Keratinocyte (primary cell): ENCODE data around the gene SLC40A1. TPM values are rescaled to one million over a fixed set of nuclear protein-coding genes. Genes with fewer than 3 reads are reported as not detected.

Experiments used
- DNase-seq: peaks from one replicate; pipeline ENCODE4 v3.0.0-alpha.2; 2011; ENCODE audit warnings: low read depth, missing footprints, low spot score
- FAIRE-seq: peaks from 2 replicates; lab custom pipeline; 2011; peaks lifted over from hg19 to GRCh38; lab: Jason Lieb, UNC
- H2AFZ ChIP-seq: 2 replicates; pipeline ENCODE4 v1.6.0; 2012; ENCODE audit warnings: low read length, control low read depth, inconsistent platforms; ENCODE audit not compliant: control insufficient read depth
- H3K27ac ChIP-seq: 2 replicates; pipeline ENCODE4 v1.5.1; 2011; ENCODE audit warnings: low read length; ENCODE audit not compliant: control insufficient read depth, insufficient read depth
- H3K27me3 ChIP-seq: 3 replicates; pipeline ENCODE4 v1.6.0; 2011; ENCODE audit warnings: low read length; ENCODE audit not compliant: control insufficient read depth, insufficient read depth; ENCODE audit errors: extremely low read depth
- H3K36me3 ChIP-seq, 2 experiments: 2 replicates in 1 of 2; 3 replicates in 1 of 2; pipeline ENCODE4 v1.5.1; 2011; ENCODE audit warnings: low read length in 2 of 2, mild to moderate bottlenecking in 1 of 2; ENCODE audit not compliant: control insufficient read depth in 2 of 2, insufficient read depth in 2 of 2; ENCODE audit errors: extremely low read depth in 1 of 2
- H3K4me1 ChIP-seq: 3 replicates; pipeline ENCODE4 v1.5.1; 2011; ENCODE audit warnings: low read length; ENCODE audit not compliant: control insufficient read depth, insufficient read depth; ENCODE audit errors: extremely low read depth
- H3K4me2 ChIP-seq: 3 replicates; pipeline ENCODE4 v1.6.0; 2011; ENCODE audit warnings: low read depth, low read length; ENCODE audit not compliant: control insufficient read depth, insufficient read depth; ENCODE audit errors: extremely low read depth
- H3K4me3 ChIP-seq, 3 experiments: fragments of 200-600 bp in 1 of 3; sonication (generic) in 1 of 3; 2 replicates in 2 of 3; 3 replicates in 1 of 3; pipeline ENCODE4 v1.5.1; 2011 to 2016; ENCODE audit warnings: low read length in 3 of 3, mild to moderate bottlenecking in 3 of 3, control low read depth in 2 of 3, inconsistent platforms in 1 of 3, low read depth in 1 of 3, mixed read lengths in 1 of 3, mixed run types in 1 of 3, moderate library complexity in 1 of 3; ENCODE audit not compliant: control insufficient read depth in 2 of 3, insufficient read depth in 2 of 3; ENCODE audit errors: extremely low read depth in 1 of 3
- H3K79me2 ChIP-seq: 2 replicates; pipeline ENCODE4 v1.6.0; 2012; ENCODE audit warnings: low read length; ENCODE audit not compliant: control insufficient read depth, insufficient read depth
- H3K9ac ChIP-seq: 3 replicates; pipeline ENCODE4 v1.6.0; 2011; ENCODE audit warnings: low read length; ENCODE audit not compliant: control insufficient read depth, insufficient read depth; ENCODE audit errors: extremely low read depth
- H3K9me1 ChIP-seq: 3 replicates; pipeline ENCODE4 v1.6.0; 2011; ENCODE audit warnings: low read length; ENCODE audit not compliant: control insufficient read depth, insufficient read depth; ENCODE audit errors: extremely low read depth
- H3K9me3 ChIP-seq: 2 replicates; pipeline ENCODE4 v1.5.1; 2012; ENCODE audit warnings: low read depth, low read length; ENCODE audit not compliant: control insufficient read depth
- H4K20me1 ChIP-seq: 3 replicates; pipeline ENCODE4 v1.6.0; 2011; ENCODE audit warnings: low read length; ENCODE audit not compliant: control insufficient read depth, insufficient read depth; ENCODE audit errors: extremely low read depth
- EZH2 ChIP-seq: IDR thresholded peaks from one replicate; pipeline ENCODE4 v1.6.1; 2012; ENCODE audit warnings: inconsistent platforms, mild to moderate bottlenecking, low read length, moderate library complexity
- dilution Hi-C: fragments of 300-500 bp; cut with MboI; formaldehyde crosslinking; loops from one replicate; pipeline ENCODE4 v1.7.0; 2020; ENCODE audit warnings: low sequenced_read_pairs; ENCODE audit not compliant: extremely low pct_ligation_motif_present
- polyA plus RNA-seq, 5 experiments: library from polyadenylated mRNA; depleted of rRNA in 3 of 5; stranded (reverse) in 3 of 5; stranded (forward) in 1 of 5; unstranded in 1 of 5; fragments of >200 nt; gene quantifications; 1 replicate in 1 of 5; 2 replicates in 3 of 5; 3 replicates in 1 of 5; pipeline versions ENCODE4 v1.2.1 to v1.2.3, GENCODE V29; 2011 to 2012; ENCODE audit warnings: missing spikeins in 2 of 5, low read depth in 1 of 5, low replicate concordance in 1 of 5
- TF ChIP-seq, protein P1 (sequence below), 3 experiments: IDR thresholded peaks in 1 of 3; conservative IDR thresholded peaks in 1 of 3; optimal IDR thresholded peaks in 1 of 3; 2 replicates in 2 of 3; 3 replicates in 1 of 3; pipeline versions ENCODE3 to v1.5.1; 2011; ENCODE audit warnings: low read length in 3 of 3, mild to moderate bottlenecking in 3 of 3, moderate library complexity in 2 of 3, control low read depth in 1 of 3, inconsistent platforms in 1 of 3; ENCODE audit not compliant: insufficient read depth in 2 of 3; ENCODE audit errors: extremely low read depth in 1 of 3

SLC40A1 gene
- polyA plus RNA-seq, 1 donor (not counting 4 experiments of a cell fraction or from before 2014, with no cell fraction given), result 0.09 TPM

- Histone ChIP-seq H3K9me3 (no peaks in the 10 kb centered on the region), H3K9ac (no peak overlapping the region), H3K4me3 (no peak overlapping the region), H3K79me2 (no peaks in the 10 kb centered on the region), H3K36me3 (no peaks in the 10 kb centered on the region), H2AFZ (no peak overlapping the region), H3K4me2 (no peak overlapping the region), H3K27me3 (no peaks in the 10 kb centered on the region), H3K27ac (no peak overlapping the region), H3K4me1 (no peaks in the 10 kb centered on the region), H3K9me1 (no peaks in the 10 kb centered on the region), H4K20me1 (no peaks in the 10 kb centered on the region)
- DNase-seq (no peak), FAIRE-seq (no peak)
- dilution Hi-C loops, result no loop called here
- no peak for TF ChIP-seq EZH2
- TF ChIP-seq, protein P1, sequence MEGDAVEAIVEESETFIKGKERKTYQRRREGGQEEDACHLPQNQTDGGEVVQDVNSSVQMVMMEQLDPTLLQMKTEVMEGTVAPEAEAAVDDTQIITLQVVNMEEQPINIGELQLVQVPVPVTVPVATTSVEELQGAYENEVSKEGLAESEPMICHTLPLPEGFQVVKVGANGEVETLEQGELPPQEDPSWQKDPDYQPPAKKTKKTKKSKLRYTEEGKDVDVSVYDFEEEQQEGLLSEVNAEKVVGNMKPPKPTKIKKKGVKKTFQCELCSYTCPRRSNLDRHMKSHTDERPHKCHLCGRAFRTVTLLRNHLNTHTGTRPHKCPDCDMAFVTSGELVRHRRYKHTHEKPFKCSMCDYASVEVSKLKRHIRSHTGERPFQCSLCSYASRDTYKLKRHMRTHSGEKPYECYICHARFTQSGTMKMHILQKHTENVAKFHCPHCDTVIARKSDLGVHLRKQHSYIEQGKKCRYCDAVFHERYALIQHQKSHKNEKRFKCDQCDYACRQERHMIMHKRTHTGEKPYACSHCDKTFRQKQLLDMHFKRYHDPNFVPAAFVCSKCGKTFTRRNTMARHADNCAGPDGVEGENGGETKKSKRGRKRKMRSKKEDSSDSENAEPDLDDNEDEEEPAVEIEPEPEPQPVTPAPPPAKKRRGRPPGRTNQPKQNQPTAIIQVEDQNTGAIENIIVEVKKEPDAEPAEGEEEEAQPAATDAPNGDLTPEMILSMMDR (optimal IDR thresholded peaks at IDR 0.05 in 1 of 3, IDR thresholded peaks at IDR 0.05 in 1 of 3, conservative IDR thresholded peaks at IDR 0.05 in 1 of 3; ENCODE audit: extremely low read depth in 1 of 3, insufficient read depth in 2 of 3, low read length in 3 of 3), result no peak
Measured at GRCh38 chr2:189534854-189535832, 45.4 kb downstream of the SLC40A1 start.

DNA sequence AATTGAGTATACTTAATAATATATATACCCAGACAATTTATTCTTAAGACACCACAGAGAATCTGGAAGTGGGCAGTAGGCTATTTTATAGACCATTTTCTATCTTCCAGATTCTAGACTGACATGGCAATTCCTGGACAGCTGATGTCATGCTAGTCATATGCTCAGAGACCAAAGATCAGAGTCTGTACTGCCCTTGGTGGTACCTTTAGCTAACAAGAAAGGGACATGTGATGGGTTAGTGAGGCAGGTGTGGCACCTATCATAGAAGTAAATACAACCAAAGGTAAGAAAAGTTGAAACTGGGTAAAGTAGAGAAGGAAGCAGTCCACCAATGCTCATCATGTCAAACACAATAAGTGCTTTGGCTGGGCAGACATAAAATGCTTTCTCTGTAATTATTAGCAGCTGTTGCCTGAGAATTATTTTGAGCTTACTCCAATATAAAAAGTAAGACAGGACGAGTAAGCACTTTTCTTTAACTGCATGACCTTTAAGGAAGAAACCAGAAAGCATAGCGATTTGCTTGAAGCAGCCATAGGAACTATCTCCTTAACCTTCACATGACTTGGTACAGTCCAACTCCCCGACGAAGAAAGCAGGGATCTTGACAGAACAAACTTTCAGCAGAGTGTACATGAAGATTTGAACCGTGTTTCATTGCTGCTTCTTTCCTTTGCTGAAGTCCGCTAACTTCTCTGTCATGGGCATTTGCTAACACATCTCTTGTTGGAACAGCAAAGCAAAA lies 47.1 kb downstream of the SLC40A1 start:
- FAIRE-seq (no peak), DNase-seq (no peak)
- Histone ChIP-seq H3K9me3 (no peaks in the 10 kb centered on the region), H3K27me3 (no peaks in the 10 kb centered on the region), H3K9me1 (no peaks in the 10 kb centered on the region), H3K79me2 (no peaks in the 10 kb centered on the region), H3K36me3 (no peaks in the 10 kb centered on the region), H3K4me2 (no peak overlapping the region), H3K9ac (no peak overlapping the region), H3K4me1 (no peaks in the 10 kb centered on the region), H3K4me3 (no peak overlapping the region), H2AFZ (no peak overlapping the region), H3K27ac (no peak overlapping the region), H4K20me1 (no peaks in the 10 kb centered on the region)
- dilution Hi-C loops, result no loop called here
- no peak for TF ChIP-seq EZH2
- TF ChIP-seq, protein P1 (optimal IDR thresholded peaks at IDR 0.05 in 1 of 3, IDR thresholded peaks at IDR 0.05 in 1 of 3, conservative IDR thresholded peaks at IDR 0.05 in 1 of 3; ENCODE audit: extremely low read depth in 1 of 3, insufficient read depth in 2 of 3, low read length in 3 of 3), result no peak
